HG03039 (cell line): ENCODE results near the gene USH2A.

ENCODE experiments used
- ATAC-seq: cut with Tn5 transposase; IDR thresholded peaks from one replicate; pipeline ENCODE4 v1.9.1; 2021; ENCODE audit warnings: mild to moderate bottlenecking, moderate library complexity; ENCODE audit not compliant: unreplicated experiment

Gene USH2A

DNA sequence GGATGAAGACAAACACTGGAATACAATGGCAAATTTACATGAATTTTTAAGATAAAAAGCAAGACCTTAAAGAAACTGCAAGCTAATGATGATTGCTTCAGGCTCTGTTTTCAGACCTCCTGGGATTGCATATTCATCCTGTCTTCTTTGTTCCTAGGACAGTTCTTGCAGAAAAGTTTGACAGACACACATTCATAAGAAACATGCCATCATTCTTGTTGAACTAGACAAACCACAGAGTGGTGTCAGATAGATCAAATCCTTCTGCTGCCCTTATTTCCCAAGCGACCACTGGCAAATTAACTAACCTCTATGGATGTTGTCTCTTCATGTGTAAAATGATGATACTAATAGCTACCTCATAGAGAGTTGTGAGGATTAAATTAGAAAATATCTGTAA lies 674.8 kb downstream of the USH2A start:
- no peak for ATAC-seq

- ATAC-seq = no peak
These were observed 678.8 kb downstream of the USH2A start for GRCh38 chr1:215744419-215744818.

- ATAC-seq = no peak
These were observed 684.2 kb downstream of the USH2A start for GRCh38 chr1:215739025-215739424.

GRCh38 chr1:215731699-215732098 lies 691.5 kb downstream of the USH2A start:
- ATAC-seq = no peak

GRCh38 chr1:215730600-215730999 lies 692.6 kb downstream of the USH2A start:
- no peak for ATAC-seq

GRCh38 chr1:215728169-215728568 lies 695.1 kb downstream of the USH2A start:
- no peak for ATAC-seq

DNA sequence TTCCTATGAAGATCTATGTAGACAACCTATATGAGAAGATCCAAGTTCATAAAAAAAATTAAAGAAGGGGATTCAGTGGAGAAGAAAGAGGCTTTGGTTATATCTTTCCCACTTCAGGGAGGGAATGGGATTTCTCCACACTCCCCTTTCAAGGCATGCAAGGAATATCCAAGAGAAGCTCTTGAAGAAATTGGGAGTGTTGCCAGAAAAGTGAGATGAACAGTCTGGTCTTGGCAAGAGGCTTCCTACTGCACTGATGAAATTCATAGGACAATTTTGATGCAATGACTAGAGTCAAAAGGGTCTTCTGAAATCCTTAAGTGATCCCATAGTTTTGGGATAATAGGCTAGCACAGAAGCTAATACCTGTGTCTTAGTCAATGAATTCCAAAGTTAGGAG lies 703.1 kb downstream of the USH2A start:
- no peak for ATAC-seq

- no peak for ATAC-seq
These were observed 703.7 kb downstream of the USH2A start for GRCh38 chr1:215719552-215719951.

DNA sequence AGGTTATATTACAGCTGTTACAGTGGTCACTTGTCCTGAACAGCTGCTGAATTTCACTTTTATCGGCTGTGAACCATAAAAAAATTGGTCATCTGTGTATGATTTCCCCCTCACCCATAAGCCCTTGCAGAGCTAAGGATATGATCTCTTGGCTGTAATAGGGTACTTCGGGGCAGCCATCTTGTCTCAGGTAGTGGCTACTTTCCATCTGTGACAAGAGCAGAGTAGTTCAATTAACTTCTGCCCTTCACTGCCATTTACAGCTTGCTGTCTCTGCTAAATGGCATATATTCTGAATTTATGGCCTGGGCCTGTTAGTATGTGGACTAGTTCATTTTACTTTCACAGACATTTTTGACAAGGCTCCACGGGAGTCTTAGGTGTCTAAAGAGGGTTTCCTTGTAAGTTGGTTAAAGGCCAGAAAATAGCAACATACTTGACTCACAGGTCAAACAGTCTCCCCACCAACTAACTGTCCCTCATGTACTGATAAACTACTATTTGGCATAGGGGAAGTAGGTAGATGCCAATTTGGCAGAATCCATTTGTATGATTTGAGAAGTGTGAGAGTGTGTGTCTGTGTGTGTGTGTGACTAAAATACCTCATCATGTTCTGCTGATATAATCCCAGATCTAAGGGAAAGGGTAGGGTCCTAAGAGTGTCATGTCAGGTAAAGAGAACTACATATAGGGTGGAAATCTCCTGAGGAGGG lies 704.5 kb downstream of the USH2A start:
- ATAC-seq = no peak

DNA sequence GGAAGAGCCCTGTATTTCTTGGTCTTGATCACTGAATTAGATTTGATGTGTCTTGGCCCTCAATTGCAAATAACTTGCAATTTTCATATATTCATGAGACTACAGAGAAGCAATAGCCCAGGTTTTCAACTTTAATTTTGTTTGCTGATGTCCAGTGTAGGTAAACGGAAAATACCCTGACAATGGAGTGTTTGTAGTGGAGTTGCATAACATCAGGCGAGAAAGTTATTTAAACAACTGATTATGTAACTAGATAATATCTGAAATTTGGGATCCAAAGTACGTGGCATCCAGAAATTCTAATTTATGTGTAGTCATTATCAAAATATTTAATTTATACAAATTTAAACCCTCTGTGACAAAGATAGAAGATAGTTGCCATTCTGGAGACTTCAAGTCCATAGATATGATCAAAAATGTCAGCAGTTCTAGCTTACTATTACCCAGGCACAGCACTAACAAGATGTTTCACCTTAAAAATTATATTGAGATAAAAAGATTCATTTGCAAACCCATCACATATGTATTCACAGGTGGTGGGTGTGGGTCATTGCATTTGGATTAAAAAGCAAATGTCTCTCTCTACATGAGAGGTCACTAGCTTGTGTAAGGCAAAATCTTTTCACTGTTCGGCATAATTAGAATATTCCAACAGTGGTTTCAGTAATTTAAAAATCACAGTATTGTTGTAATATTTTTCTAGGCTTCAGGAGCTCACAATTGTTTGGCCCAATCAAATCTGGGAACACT lies 705.4 kb downstream of the USH2A start:
- ATAC-seq = no peak

DNA sequence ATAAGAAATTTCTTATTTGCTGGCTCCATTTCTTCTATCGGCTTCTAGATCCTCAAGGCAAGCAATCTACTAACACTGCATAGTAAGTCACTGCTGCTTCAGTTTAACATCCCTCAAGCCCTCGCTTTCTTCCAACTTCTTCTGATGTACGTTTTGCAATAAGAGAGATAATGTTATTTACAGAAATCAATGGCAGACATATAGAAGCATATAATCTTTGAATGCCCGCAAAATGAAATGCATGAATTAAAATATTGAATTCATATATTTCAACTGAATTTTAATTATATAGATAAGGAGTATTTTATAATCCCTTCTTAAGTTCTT lies 712.4 kb downstream of the USH2A start:
- ATAC-seq = no peak

GRCh38 chr1:215710036-215710898 lies 713.0 kb downstream of the USH2A start:
- peak; percentile 82 for ATAC-seq

DNA sequence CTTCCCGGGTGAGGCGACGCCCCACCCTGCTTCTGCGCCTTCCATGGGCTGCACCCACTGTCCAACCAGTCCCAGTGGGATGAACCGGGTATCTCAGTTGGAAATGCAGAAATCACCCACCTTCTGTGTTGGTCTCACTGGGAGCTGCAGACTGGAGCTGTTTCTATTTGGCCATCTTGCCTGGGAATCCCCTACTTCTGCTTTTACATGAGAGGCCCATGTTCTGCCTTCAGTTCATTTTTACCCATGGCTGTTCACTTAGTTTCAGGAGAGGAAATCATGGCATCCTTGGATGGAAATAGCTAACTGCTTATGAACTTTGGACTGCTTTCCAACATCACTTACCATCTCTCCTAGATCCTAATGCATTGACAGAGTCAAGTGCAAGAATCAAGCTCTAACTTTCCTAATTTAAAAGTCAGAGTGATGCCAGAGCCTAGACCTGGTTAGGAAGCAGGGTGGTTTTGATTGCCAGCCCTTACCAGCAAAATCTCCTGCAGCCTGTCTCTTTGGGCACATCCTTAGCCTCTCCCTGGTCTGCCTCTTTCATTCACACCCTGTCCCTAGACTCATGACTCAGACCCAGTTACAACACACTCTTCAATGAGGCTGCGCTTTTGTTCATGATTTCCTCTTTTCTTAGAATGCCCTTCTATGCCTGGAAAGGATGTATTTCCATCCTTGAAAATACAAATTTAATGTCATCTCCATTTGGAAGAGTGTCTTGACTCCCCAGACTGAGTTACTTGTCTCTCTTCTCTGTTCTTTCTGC lies 719.0 kb downstream of the USH2A start:
- ATAC-seq = peak; percentile 62

DNA sequence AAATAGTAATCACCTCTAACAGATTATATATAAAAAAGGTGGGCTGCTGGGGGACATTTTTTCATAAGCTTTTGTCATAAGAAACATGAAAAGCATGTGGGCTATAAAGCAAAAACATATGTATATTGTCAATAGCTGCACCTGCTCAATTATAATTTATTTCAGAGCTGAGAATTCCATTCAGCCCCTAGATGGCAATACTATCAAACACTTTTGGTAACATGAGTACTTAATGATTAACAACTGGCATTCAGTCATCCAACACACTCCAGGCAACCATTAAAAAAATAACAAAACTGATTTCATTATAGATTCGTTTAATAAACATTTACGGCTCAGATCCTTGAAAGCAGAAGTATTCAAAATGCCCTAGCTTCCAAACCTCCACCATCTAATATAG lies 741.0 kb downstream of the USH2A start:
- no peak for ATAC-seq

DNA sequence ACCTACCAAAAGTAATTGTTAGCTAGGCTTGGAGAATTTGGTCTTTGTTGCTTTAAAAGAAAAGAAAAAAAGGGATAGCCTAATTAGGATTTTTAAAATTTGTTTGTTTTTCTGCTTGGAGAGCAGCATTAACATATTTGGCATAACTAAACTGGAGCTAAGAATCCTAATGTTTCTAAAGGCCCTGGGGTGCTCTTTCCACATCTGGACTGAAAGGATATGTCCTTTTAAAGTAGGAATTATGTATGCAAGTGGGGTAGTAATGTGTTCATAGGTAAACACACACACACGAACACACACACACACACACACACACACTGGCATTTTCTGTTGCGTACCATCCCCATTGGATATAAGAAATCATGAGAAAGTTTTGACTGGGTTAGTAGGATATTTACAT lies 742.2 kb downstream of the USH2A start:
- ATAC-seq = no peak

GRCh38 chr1:215679231-215679630 lies 744.0 kb downstream of the USH2A start:
- no peak for ATAC-seq

DNA sequence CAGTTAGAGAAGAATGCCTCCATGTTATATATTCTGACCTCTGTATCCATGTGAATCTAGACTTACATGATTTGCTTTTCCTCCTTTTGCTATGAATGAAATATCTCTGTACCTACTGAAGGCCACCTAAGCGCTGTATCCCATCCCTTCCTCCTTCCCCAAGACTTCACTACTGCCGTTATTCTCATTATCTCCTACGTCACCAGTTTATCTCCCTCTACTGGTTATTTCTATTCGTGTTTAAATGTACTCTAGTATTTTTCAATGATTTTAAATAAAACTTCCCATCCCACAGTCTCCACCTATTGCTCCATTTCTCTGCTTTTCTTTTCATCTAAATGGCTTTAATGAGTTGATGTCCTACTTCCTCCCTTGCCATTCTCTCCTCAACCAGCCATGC lies 746.1 kb downstream of the USH2A start:
- no peak for ATAC-seq

- ATAC-seq = no peak
These were observed 749.3 kb downstream of the USH2A start for GRCh38 chr1:215673943-215674342.

GRCh38 chr1:215672482-215672881 lies 750.8 kb downstream of the USH2A start:
- no peak for ATAC-seq

- ATAC-seq = no peak
These were observed 753.3 kb downstream of the USH2A start for GRCh38 chr1:215669806-215670491.
